GM12878 (cell line): ENCODE measurements around the gene RPUSD3. TPM values are rescaled to one million over a fixed set of nuclear protein-coding genes. Genes with fewer than 3 reads are reported as not detected.

Experiments
- CBX3 ChIP-seq: fragments of 200-600 bp; sonication (generic); IDR thresholded peaks from 2 replicates; pipeline ENCODE4 v1.6.1; 2016; ENCODE audit warnings: low read depth, borderline replicate concordance
- CBX5 ChIP-seq: sonication (generic); IDR thresholded peaks from 2 replicates; pipeline ENCODE4 v1.6.1; 2016; ENCODE audit warnings: low read depth, moderate library complexity, mild to moderate bottlenecking, inconsistent platforms
- CUX1 ChIP-seq: IDR thresholded peaks from 2 replicates; pipeline ENCODE4 v1.6.1; 2012; ENCODE audit warnings: improper control_type of control experiment, low read depth, low read length; ENCODE audit not compliant: insufficient replicate concordance
- EZH2 ChIP-seq: IDR thresholded peaks from 2 replicates; pipeline ENCODE4 v1.6.1; 2012; ENCODE audit warnings: low read depth, mild to moderate bottlenecking, control low read depth, inconsistent platforms, low read length, borderline replicate concordance; ENCODE audit not compliant: control insufficient read depth
- FOS ChIP-seq: IDR thresholded peaks from 3 replicates; pipeline ENCODE4 v1.6.1; 2011; ENCODE audit warnings: borderline replicate concordance; ENCODE audit not compliant: insufficient read length; ENCODE audit errors: extremely low read depth
- GATAD2B ChIP-seq: fragments of 450-650 bp; conservative IDR thresholded peaks from 2 replicates; pipeline ENCODE4 v1.6.1; 2017; ENCODE audit warnings: low read depth, mild to moderate bottlenecking, moderate library complexity
- JUNB ChIP-seq: IDR thresholded peaks from 2 replicates; pipeline ENCODE4 v1.6.1; 2016; ENCODE audit warnings: antibody characterized with exemption, mild to moderate bottlenecking
- JUND ChIP-seq: IDR thresholded peaks from 2 replicates; pipeline ENCODE4 v1.6.1; 2012; ENCODE audit warnings: low read depth, mild to moderate bottlenecking, low read length, improper control_type of control experiment, moderate library complexity
- KDM1A ChIP-seq: fragments of 200-600 bp; sonication (generic); IDR thresholded peaks from 2 replicates; pipeline ENCODE4 v1.6.1; 2016; ENCODE audit warnings: borderline replicate concordance
- NFIC ChIP-seq: IDR thresholded peaks from 2 replicates; pipeline ENCODE4 v1.6.1; 2012; ENCODE audit warnings: low read depth, mild to moderate bottlenecking, inconsistent platforms, low read length, moderate library complexity
- NFYA ChIP-seq: IDR thresholded peaks from 2 replicates; pipeline ENCODE4 v1.6.1; 2011; ENCODE audit warnings: low read depth, mild to moderate bottlenecking, low read length, improper control_type of control experiment, borderline replicate concordance
- NR2C1 ChIP-seq: fragments of 450-650 bp; IDR thresholded peaks from 2 replicates; pipeline ENCODE4 v1.6.1; 2017; ENCODE audit warnings: antibody characterized with exemption, mild to moderate bottlenecking, moderate library complexity
- NR2F1 ChIP-seq: fragments of 450-650 bp; conservative IDR thresholded peaks from 2 replicates; pipeline ENCODE4 v1.6.1; 2017; ENCODE audit warnings: mild to moderate bottlenecking
- PAX8 ChIP-seq: fragments of 450-650 bp; IDR thresholded peaks from 2 replicates; pipeline ENCODE4 v1.6.1; 2017; ENCODE audit warnings: mild to moderate bottlenecking, moderate library complexity
- RAD21 ChIP-seq: IDR thresholded peaks from 2 replicates; pipeline ENCODE4 v1.6.1; 2011; ENCODE audit warnings: mild to moderate bottlenecking, low read depth, low read length, moderate library complexity; ENCODE audit not compliant: insufficient read depth
- SUZ12 ChIP-seq: fragments of 200-600 bp; sonication (generic); IDR thresholded peaks from one replicate; pipeline ENCODE4 v1.6.1; 2018; ENCODE audit warnings: antibody characterized with exemption, mild to moderate bottlenecking; ENCODE audit not compliant: unreplicated experiment
- USF2 ChIP-seq: IDR thresholded peaks from 2 replicates; pipeline ENCODE4 v1.6.1; 2011; ENCODE audit warnings: low read depth, low read length, improper control_type of control experiment, borderline replicate concordance
- ZNF622 ChIP-seq: fragments of 450-650 bp; IDR thresholded peaks from 2 replicates; pipeline ENCODE4 v1.6.1; 2017; ENCODE audit warnings: mild to moderate bottlenecking, inconsistent platforms
- polyA plus RNA-seq, 11 experiments: library from polyadenylated mRNA; depleted of rRNA in 4 of 11; unstranded in 6 of 11; stranded (reverse) in 5 of 11; fragments of >200 nt; fragmentation: Nextera tagmentation in 4 of 11; fragmentation: Illumina TruSeq in 1 of 11; extraction: Ambion mirVana in 4 of 11; extraction: Trizol in 1 of 11; gene quantifications; 1 replicate in 1 of 11; 2 replicates in 10 of 11; pipeline versions ENCODE4 v1.2.1 to v1.2.3, GENCODE V29; 2011 to 2016; ENCODE audit warnings: inconsistent platforms in 2 of 11, missing spikeins in 2 of 11, low read depth in 1 of 11
- total RNA-seq, 4 experiments: library from RNA; depleted of rRNA in 3 of 4; stranded (reverse); fragments of >200 nt in 3 of 4; fragmentation: Illumina TruSeq in 1 of 4; extraction: Trizol in 1 of 4; gene quantifications; 2 replicates each; pipeline versions ENCODE4 v1.2.1 to v1.2.3, GENCODE V29; 2013 to 2021
- TF ChIP-seq, protein P1 (sequence below): IDR thresholded peaks from 2 replicates; pipeline ENCODE4 v1.6.1; 2012; ENCODE audit warnings: low read depth, low read length, improper control_type of control experiment
- TF ChIP-seq, protein P2 (sequence below): fragments of 450-650 bp; IDR thresholded peaks from 2 replicates; pipeline ENCODE4 v1.6.1; 2016; ENCODE audit warnings: mild to moderate bottlenecking, moderate library complexity, borderline replicate concordance

RPUSD3 gene
- total and polyA plus RNA-seq, 10 of the 15 experiments (the other 5 are each of a cell fraction or from before 2014, with no cell fraction given): 6.4 to 72.9 (median 41.8) TPM

GRCh38 chr3:9891072-9891622, 47.3 kb upstream of the RPUSD3 start (continued):
- TF ChIP-seq NFYA (no peak), RAD21 (no peak), PAX8 (no peak), GATAD2B (no peak; the same call in 1 of the 2 replicates), USF2 (no peak), SUZ12 (no peak), CBX3 (no peak), CUX1 (no peak), NR2F1 (no peak), ZNF622 (no peak), KDM1A (no peak), FOS (no peak), EZH2 (no peak), JUND (no peak), NFIC (0 out of 2 replicates have a peak, but pooled peaks have one; percentile 28), JUNB (no peak), NR2C1 (no peak), CBX5 (no peak)
- TF ChIP-seq, protein P1, sequence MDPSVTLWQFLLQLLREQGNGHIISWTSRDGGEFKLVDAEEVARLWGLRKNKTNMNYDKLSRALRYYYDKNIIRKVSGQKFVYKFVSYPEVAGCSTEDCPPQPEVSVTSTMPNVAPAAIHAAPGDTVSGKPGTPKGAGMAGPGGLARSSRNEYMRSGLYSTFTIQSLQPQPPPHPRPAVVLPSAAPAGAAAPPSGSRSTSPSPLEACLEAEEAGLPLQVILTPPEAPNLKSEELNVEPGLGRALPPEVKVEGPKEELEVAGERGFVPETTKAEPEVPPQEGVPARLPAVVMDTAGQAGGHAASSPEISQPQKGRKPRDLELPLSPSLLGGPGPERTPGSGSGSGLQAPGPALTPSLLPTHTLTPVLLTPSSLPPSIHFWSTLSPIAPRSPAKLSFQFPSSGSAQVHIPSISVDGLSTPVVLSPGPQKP: no peak
- TF ChIP-seq, protein P2, sequence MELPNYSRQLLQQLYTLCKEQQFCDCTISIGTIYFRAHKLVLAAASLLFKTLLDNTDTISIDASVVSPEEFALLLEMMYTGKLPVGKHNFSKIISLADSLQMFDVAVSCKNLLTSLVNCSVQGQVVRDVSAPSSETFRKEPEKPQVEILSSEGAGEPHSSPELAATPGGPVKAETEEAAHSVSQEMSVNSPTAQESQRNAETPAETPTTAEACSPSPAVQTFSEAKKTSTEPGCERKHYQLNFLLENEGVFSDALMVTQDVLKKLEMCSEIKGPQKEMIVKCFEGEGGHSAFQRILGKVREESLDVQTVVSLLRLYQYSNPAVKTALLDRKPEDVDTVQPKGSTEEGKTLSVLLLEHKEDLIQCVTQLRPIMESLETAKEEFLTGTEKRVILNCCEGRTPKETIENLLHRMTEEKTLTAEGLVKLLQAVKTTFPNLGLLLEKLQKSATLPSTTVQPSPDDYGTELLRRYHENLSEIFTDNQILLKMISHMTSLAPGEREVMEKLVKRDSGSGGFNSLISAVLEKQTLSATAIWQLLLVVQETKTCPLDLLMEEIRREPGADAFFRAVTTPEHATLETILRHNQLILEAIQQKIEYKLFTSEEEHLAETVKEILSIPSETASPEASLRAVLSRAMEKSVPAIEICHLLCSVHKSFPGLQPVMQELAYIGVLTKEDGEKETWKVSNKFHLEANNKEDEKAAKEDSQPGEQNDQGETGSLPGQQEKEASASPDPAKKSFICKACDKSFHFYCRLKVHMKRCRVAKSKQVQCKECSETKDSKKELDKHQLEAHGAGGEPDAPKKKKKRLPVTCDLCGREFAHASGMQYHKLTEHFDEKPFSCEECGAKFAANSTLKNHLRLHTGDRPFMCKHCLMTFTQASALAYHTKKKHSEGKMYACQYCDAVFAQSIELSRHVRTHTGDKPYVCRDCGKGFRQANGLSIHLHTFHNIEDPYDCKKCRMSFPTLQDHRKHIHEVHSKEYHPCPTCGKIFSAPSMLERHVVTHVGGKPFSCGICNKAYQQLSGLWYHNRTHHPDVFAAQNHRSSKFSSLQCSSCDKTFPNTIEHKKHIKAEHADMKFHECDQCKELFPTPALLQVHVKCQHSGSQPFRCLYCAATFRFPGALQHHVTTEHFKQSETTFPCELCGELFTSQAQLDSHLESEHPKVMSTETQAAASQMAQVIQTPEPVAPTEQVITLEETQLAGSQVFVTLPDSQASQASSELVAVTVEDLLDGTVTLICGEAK: no peak
